ENCODE results near the gene FBN2.

DNA sequence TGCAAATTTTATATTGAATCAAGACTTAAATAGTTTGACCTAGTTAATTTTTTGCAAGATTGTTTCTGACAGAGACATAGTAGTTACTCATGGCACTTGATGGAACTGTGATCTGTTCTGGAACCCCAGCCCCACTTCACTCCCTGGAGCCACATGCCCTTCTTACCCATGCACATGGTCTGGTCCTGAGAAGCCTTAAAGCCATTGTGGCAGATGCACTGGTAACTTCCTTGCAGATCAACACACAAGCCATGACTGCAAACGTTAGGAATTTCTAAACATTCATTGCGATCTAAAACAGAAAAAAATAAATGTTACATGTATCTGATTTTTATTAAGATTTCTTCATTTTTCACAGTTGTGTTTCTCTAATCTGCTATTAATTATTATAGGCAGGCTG, 233.3 kb downstream of the FBN2 start:
- TF ChIP-seq EP300 (IDR thresholded peaks at IDR 0.05; ENCODE audit: borderline replicate concordance) (no peak), TCF12 (IDR thresholded peaks at IDR 0.05; ENCODE audit: low read depth) (no peak), TAF1 (IDR thresholded peaks at IDR 0.05; ENCODE audit: low read depth) (no peak), FOXM1 (IDR thresholded peaks at IDR 0.05; ENCODE audit: borderline replicate concordance, low read depth) (no peak), CREB1 (IDR thresholded peaks at IDR 0.05; ENCODE audit: low read depth) (no peak), YY1 (IDR thresholded peaks at IDR 0.05; ENCODE audit: low read depth) (no peak), REST (IDR thresholded peaks at IDR 0.05; ENCODE audit: low read depth) (no peak)
